Mucosa of descending colon (tissue), 3 donors: ENCODE measurements around the gene LTN1. TPM values are rescaled to one million over a fixed set of nuclear protein-coding genes. Genes with fewer than 3 reads are reported as not detected.

Source experiments
- ATAC-seq: fragments of 200-7000 bp; cut with Tn5 transposase; one replicate; pipeline ENCODE4 v1.9.1; 2020; ENCODE audit warnings: mild to moderate bottlenecking, moderate library complexity
- DNase-seq, 3 donors: peaks; one replicate each; pipeline ENCODE4 v3.0.0-alpha.2; 2020
- H3K36me3 ChIP-seq: fragments of 200-600 bp; one replicate; pipeline ENCODE4 v1.8.0; 2021; ENCODE audit warnings: low read depth, mild to moderate bottlenecking
- H3K4me1 ChIP-seq: fragments of 200-600 bp; one replicate; pipeline ENCODE4 v1.8.0; 2021; ENCODE audit warnings: low read depth, mild to moderate bottlenecking
- H3K4me3 ChIP-seq: fragments of 200-600 bp; one replicate; pipeline ENCODE4 v1.8.0; 2021; ENCODE audit warnings: mild to moderate bottlenecking
- H3K9me3 ChIP-seq: fragments of 200-600 bp; one replicate; pipeline ENCODE4 v1.8.0; 2021; ENCODE audit warnings: mild to moderate bottlenecking
- intact Hi-C, 2 donors: fragments of 100-400 bp; cut with DNase I in 1 of 2; cut with micrococcal nuclease in 1 of 2; formaldehyde crosslinking; loops; one replicate each; pipeline versions ENCODE4 v1.11.0 to v1.11.1; 2022; cut with DNase I, micrococcal nuclease
- total RNA-seq, 3 donors: library from RNA; stranded (reverse); fragmentation: NEBNext Ultra II Directional in 2 of 3; extraction: Animal tissue kit (Norgen Biotek cat#: 25700) in 2 of 3; gene quantifications; one replicate each; pipeline versions ENCODE4 v1.2.1 to v1.2.4, GENCODE V29; 2021 to 2023
- TF ChIP-seq, protein P1 (sequence below): fragments of 200-600 bp; IDR thresholded peaks from one replicate; pipeline ENCODE4 v1.8.0; 2022; ENCODE audit warnings: antibody characterized with exemption, mild to moderate bottlenecking
- donor health status: DM: no; HTN: no; CAD: no; lungs with moderate emphysema.
- donor health status: DM: no; HTN: no; CAD: no.
- donor health status: DM: no; HTN: yes; CAD: no.

LTN1 gene
- total RNA-seq, 3 donors from 2014 or later = 24.5 to 32.7 (median 30.9) TPM

DNA sequence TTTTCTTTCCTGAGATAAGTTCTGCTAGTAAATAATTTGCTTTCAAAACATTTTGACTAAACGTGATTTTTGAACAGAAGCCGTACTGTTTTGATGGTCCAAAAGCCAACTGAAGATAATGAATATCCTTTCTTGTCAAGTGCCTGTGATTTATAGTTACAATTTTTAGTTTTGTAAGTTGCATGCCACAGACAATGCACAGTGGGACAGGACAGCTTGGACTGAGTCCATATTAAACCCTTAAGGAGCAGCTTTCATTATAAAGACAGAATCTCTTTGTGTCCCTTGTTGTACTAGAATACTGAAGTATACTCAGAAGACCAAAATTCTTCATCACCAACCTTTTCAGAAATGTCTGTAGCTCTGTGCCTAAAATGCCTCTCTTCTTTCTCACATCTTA, 92.2 kb downstream of the LTN1 start:
- intact Hi-C loops = no loop called here
- no peaks in the 10 kb centered on the region for H3K9me3 ChIP-seq
- H3K4me3 ChIP-seq = no peak overlapping the region
- ATAC-seq = no peak
- no peaks in the 10 kb centered on the region for H3K4me1 ChIP-seq
- no peak for DNase-seq
- TF ChIP-seq, protein P1, sequence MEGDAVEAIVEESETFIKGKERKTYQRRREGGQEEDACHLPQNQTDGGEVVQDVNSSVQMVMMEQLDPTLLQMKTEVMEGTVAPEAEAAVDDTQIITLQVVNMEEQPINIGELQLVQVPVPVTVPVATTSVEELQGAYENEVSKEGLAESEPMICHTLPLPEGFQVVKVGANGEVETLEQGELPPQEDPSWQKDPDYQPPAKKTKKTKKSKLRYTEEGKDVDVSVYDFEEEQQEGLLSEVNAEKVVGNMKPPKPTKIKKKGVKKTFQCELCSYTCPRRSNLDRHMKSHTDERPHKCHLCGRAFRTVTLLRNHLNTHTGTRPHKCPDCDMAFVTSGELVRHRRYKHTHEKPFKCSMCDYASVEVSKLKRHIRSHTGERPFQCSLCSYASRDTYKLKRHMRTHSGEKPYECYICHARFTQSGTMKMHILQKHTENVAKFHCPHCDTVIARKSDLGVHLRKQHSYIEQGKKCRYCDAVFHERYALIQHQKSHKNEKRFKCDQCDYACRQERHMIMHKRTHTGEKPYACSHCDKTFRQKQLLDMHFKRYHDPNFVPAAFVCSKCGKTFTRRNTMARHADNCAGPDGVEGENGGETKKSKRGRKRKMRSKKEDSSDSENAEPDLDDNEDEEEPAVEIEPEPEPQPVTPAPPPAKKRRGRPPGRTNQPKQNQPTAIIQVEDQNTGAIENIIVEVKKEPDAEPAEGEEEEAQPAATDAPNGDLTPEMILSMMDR = no peak
- no peaks in the 10 kb centered on the region for H3K36me3 ChIP-seq

DNA sequence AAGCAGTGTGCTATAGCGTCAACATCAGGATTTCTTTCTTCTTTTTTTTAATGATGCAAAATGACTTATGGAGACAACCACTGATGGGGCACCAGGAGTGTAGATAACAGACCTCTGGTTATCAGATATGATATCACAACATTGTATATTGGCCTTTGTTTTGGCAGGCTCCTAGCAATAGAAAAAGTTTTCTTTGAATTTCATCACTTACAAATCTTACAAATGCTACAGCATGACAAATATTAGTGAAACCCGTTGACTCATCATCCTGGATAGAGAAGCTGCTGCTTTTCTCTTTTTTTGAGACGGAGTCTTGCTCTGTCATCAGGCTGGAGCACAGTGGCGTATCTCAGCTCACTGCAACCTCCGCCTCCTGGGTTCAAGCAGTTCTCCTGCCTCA, 92.9 kb downstream of the LTN1 start:
- no peak for DNase-seq
- TF ChIP-seq, protein P1 = no peak
- Histone ChIP-seq H3K9me3 (no peaks in the 10 kb centered on the region), H3K4me1 (no peaks in the 10 kb centered on the region), H3K4me3 (no peak overlapping the region), H3K36me3 (no peaks in the 10 kb centered on the region)
- ATAC-seq = no peak
- intact Hi-C loops = no loop called here

DNA sequence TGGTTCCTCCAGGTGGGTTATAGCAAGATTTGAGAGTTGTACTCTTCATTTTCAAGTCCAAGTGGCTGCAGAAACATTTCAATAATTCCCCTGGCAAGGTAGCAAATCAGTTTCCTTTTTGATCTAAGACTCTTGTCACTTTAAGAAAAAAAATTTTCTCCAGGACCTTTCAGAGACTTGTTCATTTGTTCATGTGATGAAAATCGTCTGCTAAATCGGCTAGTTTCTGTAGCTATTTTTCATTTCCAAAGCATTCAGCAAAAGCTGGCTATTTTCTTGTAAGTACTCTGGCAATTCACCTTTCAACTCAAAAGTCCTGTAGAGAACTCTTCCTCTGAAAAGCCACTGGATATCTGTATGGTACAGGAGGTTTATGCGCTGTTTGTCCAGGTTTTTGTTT, 93.5 kb downstream of the LTN1 start:
- intact Hi-C loops = no loop called here
- no peaks in the 10 kb centered on the region for H3K36me3 ChIP-seq
- H3K4me3 ChIP-seq = no peak overlapping the region
- ATAC-seq (no peak), DNase-seq (no peak)
- H3K4me1 ChIP-seq = no peaks in the 10 kb centered on the region
- TF ChIP-seq, protein P1 = no peak
- no peaks in the 10 kb centered on the region for H3K9me3 ChIP-seq

DNA sequence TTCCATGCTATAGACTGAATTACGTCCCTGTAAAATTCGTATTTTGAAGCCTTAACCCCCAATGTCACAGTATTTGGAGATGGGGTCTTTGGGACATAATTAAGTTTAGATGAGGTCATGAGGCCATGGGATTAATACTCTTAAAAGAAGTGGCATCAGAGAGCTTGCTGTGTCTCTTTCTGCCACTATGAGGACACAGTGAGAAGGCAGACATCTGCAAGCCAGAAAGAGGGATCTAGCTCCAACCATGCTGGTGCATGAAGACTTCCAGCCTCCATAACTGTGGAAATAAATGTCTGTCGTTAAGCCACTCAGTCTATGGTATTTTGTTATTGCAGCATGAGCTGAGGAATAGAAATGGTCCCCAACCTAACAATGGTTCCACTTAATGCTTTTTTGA, 99.0 kb downstream of the LTN1 start:
- no peak for DNase-seq
- intact Hi-C loops = no loop called here
- Histone ChIP-seq H3K36me3 (no peaks in the 10 kb centered on the region), H3K4me3 (no peak overlapping the region), H3K9me3 (no peaks in the 10 kb centered on the region), H3K4me1 (no peaks in the 10 kb centered on the region)
- TF ChIP-seq, protein P1 = no peak
- no peak for ATAC-seq

DNA sequence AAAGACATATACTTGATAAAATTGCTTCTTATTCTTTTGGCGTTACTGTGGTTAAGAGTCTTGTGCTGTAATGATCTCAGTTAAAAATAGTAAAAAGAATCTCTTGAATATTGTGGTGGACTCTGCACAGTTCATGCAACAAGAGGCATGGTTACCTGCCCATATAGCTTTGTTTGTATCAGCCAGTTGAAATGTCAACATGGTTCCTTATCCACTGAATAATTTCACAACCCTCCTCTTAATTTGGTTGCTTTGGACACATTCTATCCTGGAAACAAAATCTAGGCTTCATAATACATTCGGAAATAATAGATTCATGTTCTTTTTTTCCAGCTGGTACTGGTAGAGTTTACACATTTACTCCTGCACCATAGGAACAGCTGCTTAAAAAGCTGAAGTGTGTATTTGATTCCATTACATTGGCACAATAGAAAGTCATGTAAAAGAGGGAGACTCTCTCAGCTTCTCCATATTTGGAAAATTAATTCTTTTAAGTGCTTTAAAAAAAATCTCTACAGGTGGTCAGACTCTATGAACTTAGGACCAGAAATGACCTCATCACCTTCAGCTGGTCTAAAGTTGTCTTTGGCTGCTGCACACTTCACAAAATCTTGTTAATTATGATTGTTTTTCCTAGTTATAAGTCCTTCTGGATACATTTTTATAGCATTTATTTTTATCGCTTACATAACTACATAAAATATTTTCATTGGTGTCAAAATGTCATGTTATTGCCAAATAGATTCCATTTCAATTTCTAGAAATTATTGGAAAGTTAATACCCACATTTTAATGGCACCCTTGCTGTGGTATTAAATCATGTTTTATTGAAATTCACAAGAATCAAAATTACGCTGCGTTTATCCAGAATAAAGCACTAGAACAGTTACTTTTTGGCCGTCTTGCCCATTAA, 100.2 kb downstream of the LTN1 start:
- H3K9me3 ChIP-seq = no peaks in the 10 kb centered on the region
- ATAC-seq = no peak
- intact Hi-C loops = no loop called here

More for the DNA sequence above, 100.2 kb downstream of the LTN1 start:
- Histone ChIP-seq H3K4me3 (no peak overlapping the region), H3K36me3 (no peaks in the 10 kb centered on the region), H3K4me1 (no peaks in the 10 kb centered on the region)
- TF ChIP-seq, protein P1 = no peak
- no peak for DNase-seq
